RWPE2 (cell line): ENCODE data around the gene SMC4.

ENCODE experiments used
- ATAC-seq: fragments of 200-7000 bp; cut with Tn5 transposase; 3 replicates; pipeline ENCODE4 v1.9.1; 2021; ENCODE audit warnings: low read depth
- DNase-seq: peaks from one replicate; pipeline ENCODE4 v3.0.0-alpha.2; 2020; ENCODE audit warnings: low spot score
- H3K27ac ChIP-seq: fragments of 450-650 bp; 2 replicates; pipeline ENCODE4 v1.5.1; 2017; ENCODE audit warnings: mild to moderate bottlenecking; ENCODE audit not compliant: poor library complexity, severe bottlenecking
- H3K27me3 ChIP-seq: fragments of 250-450 bp; sonication (Bioruptor Pico); 2 replicates; pipeline ENCODE4 v1.5.1; 2021; ENCODE audit warnings: mild to moderate bottlenecking, moderate library complexity; ENCODE audit not compliant: insufficient read depth, poor library complexity, severe bottlenecking
- H3K36me3 ChIP-seq: fragments of 250-450 bp; sonication (Bioruptor Pico); 2 replicates; pipeline ENCODE4 v1.5.1; 2020; ENCODE audit warnings: low read depth, mild to moderate bottlenecking, moderate library complexity
- H3K4me1 ChIP-seq: fragments of 250-450 bp; sonication (Bioruptor Pico); 2 replicates; pipeline ENCODE4 v1.5.1; 2021; ENCODE audit warnings: mild to moderate bottlenecking, moderate library complexity; ENCODE audit not compliant: insufficient read depth, poor library complexity, severe bottlenecking
- H3K4me3 ChIP-seq: fragments of 250-450 bp; sonication (Bioruptor Pico); 2 replicates; pipeline ENCODE4 v1.5.1; 2021; ENCODE audit warnings: mild to moderate bottlenecking, moderate library complexity; ENCODE audit not compliant: severe bottlenecking
- H3K9me3 ChIP-seq: fragments of 250-450 bp; sonication (Bioruptor Pico); 2 replicates; pipeline ENCODE4 v1.5.1; 2021; ENCODE audit warnings: mild to moderate bottlenecking, moderate library complexity; ENCODE audit not compliant: severe bottlenecking
- CTCF ChIP-seq: fragments of 450-650 bp; IDR thresholded peaks from one replicate; pipeline ENCODE4 v1.5.1; 2017; ENCODE audit warnings: mild to moderate bottlenecking, moderate library complexity; ENCODE audit not compliant: poor library complexity, severe bottlenecking

Gene SMC4

DNA sequence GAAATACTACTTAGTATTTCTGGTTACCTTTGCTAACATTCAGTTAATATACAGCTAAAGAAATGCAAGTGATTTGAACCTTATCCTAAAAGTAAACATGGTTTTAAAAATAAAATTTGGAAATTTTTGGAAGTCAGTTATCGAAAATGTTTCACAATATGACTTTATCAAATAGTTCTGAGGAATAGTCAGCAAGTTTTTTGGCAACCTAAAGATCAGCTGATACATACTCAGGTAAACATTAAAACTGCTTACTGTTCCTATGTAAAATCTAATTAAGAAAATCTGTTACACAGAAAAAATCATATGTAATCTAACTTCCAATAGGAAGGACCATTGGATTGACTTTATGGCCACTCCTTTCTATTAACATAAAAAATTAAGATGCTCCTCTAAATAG lies 24.5 kb upstream of the SMC4 start:
- DNase-seq (no peak), ATAC-seq (no peak)
- Histone ChIP-seq H3K9me3 (no peaks in the 10 kb centered on the region), H3K27me3 (no peaks in the 10 kb centered on the region), H3K4me3 (no peak overlapping the region), H3K27ac (no peak overlapping the region), H3K4me1 (peaks cover 3% of the 10 kb centered on the region), H3K36me3 (peaks cover 17% of the 10 kb centered on the region)
- no peak for TF ChIP-seq CTCF

- ATAC-seq (no peak), DNase-seq (no peak)
- Histone ChIP-seq H3K36me3 (peaks cover 21% of the 10 kb centered on the region), H3K4me3 (no peak overlapping the region), H3K4me1 (peaks cover 3% of the 10 kb centered on the region), H3K9me3 (no peaks in the 10 kb centered on the region), H3K27me3 (no peaks in the 10 kb centered on the region), H3K27ac (no peak overlapping the region)
- no peak for TF ChIP-seq CTCF
Measured at GRCh38 chr3:160376681-160377080, 22.8 kb upstream of the SMC4 start.

DNA sequence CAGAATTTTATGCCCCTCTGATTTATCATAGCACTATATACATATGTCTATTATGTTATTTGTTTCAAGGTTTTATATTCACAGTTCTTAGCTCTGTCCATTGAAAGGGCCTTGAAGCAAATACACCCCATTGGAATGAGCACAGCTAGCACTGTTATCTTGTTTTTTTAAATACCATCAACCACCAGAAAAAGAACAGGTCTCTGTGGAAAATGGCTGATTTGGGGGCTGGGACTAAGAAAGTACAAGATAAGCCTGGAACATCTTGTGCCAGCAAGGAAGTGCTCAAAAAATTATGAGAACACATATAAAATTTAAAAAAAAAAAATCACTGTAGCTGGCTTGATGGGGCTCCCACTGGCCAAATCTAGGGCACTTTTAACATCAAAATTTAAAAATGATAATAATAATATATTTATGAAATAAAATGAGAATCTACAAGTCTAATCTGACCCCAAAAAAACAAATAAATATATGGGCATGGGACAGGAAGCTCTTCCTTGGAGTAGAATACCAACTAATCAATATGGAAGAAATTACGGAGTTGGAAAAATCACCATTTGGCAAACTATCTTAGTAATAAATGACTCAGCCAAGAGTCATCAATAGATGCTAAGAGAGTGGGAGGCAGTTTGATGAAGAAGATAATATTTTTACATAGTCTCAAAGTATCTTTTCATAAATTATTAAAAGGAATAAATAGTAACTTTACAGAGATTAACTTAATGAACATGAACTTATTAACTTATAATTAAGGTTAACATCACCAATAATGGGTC lies 20.9 kb upstream of the SMC4 start:
- H3K4me1 ChIP-seq = peaks cover 3% of the 10 kb centered on the region
- H3K27me3 ChIP-seq = no peaks in the 10 kb centered on the region
- no peak overlapping the region for H3K4me3 ChIP-seq
- ATAC-seq (no peak), DNase-seq (no peak)
- no peak for TF ChIP-seq CTCF
- no peaks in the 10 kb centered on the region for H3K9me3 ChIP-seq
- peaks cover 25% of the 10 kb centered on the region; the same call in 1 of the 2 replicates for H3K36me3 ChIP-seq
- no peak overlapping the region for H3K27ac ChIP-seq

DNA sequence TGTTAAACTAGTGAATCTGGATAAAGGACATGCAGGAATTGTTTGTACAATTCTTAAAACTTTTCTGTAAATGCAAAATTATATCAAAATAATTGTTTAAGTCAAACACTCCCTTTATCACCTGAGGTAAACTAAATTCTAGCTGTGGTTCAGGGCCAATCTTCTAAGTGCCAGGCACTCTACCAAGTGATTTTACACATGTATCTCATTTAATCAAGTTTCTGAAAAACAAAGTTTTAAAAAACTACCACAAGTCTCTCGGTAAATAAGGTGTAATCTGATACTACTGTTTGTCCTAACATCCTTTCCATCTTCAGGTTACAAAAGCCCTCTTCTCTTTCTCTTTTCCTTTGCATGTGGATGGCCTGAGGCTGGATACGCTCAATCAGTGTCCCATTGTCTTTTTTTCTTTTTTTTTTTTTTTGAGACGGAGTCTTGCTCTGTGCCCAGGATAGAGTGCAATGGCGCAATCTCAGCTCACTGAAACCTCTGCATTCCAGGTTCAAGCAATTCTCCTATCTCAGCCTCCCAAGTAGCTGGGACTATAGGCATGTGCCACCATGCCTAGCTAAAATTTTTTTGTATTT lies 19.7 kb upstream of the SMC4 start:
- DNase-seq = no peak
- TF ChIP-seq CTCF = no peak
- no peak overlapping the region for H3K4me3 ChIP-seq
- H3K9me3 ChIP-seq = no peaks in the 10 kb centered on the region
- no peaks in the 10 kb centered on the region for H3K27me3 ChIP-seq
- peaks cover 3% of the 10 kb centered on the region for H3K4me1 ChIP-seq
- H3K36me3 ChIP-seq = peaks cover 24% of the 10 kb centered on the region; the same call in 1 of the 2 replicates
- no peak for ATAC-seq
- H3K27ac ChIP-seq = no peak overlapping the region

DNA sequence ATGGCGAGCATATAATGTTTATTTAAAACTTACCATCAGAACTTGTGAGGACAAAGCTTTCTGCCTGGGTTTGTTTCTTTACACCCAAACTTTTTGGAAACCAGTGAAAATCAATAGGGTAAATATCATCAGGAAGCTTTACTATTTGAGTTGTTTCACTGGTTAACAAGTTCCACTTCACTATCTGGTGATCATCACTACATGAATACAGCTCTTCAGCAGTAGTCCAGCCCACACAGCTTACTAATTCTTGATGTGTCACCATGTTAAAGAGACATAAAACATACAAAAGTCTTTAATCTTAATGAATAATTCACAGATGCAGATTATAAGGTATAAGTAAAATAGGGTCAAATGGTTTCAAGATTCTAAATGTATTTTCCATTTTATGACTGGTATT lies 18.0 kb upstream of the SMC4 start:
- Histone ChIP-seq H3K4me3 (no peak overlapping the region), H3K36me3 (peaks cover 16% of the 10 kb centered on the region; the same call in 1 of the 2 replicates), H3K9me3 (no peaks in the 10 kb centered on the region), H3K27me3 (no peaks in the 10 kb centered on the region), H3K27ac (no peak overlapping the region), H3K4me1 (peaks cover 3% of the 10 kb centered on the region)
- TF ChIP-seq CTCF = no peak
- DNase-seq (no peak), ATAC-seq (no peak)
